HG03280 (cell line): ENCODE measurements around the gene ZNF331.

Experiments
- ATAC-seq: cut with Tn5 transposase; IDR thresholded peaks from one replicate; pipeline ENCODE4 v1.9.1; 2021; ENCODE audit warnings: mild to moderate bottlenecking, moderate library complexity; ENCODE audit not compliant: unreplicated experiment

ZNF331 gene

GRCh38 chr19:53555352-53555751 is 17.4 kb downstream of the ZNF331 start:
- no peak for ATAC-seq

DNA sequence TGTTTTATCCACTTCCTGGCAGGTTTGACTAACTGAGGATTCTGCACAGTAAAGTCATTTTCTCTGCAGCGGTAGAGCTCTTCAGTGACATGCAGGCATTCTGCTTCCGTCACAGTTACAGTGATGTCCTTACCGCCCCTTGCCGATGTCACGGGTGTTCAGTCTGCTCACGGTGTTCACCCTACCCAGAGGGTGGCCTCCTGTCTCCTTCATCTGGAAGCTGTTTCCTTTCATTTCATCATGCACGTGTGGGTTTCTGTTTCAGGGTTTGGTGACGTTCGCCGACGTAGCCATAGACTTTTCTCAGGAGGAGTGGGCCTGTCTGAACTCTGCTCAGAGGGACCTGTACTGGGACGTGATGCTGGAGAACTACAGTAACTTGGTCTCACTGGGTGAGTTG is 33.4 kb downstream of the ZNF331 start:
- ATAC-seq: no peak

DNA sequence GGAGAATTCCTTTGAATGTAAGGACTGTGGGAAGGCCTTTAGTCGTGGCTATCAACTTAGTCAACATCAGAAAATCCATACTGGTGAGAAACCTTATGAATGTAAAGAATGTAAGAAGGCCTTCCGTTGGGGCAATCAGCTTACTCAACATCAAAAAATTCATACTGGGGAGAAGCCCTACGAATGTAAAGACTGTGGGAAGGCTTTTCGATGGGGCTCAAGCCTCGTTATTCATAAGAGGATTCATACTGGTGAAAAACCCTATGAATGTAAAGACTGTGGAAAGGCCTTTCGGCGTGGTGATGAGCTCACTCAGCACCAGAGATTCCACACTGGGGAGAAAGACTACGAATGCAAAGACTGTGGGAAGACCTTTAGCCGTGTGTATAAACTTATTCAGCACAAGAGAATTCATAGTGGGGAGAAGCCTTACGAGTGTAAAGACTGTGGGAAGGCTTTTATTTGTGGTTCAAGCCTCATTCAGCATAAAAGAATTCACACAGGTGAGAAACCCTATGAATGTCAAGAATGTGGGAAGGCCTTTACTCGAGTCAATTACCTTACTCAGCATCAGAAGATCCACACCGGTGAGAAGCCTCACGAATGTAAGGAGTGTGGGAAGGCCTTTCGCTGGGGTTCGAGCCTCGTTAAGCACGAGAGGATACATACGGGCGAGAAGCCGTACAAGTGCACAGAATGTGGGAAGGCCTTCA is 39.2 kb downstream of the ZNF331 start:
- ATAC-seq: no peak

- ATAC-seq: no peak
Observed at GRCh38 chr19:53577968-53578367, 40.0 kb downstream of the ZNF331 start.

GRCh38 chr19:53579518-53579917 is 41.6 kb downstream of the ZNF331 start:
- no peak for ATAC-seq

GRCh38 chr19:53580871-53581835 is 43.2 kb downstream of the ZNF331 start:
- no peak for ATAC-seq

DNA sequence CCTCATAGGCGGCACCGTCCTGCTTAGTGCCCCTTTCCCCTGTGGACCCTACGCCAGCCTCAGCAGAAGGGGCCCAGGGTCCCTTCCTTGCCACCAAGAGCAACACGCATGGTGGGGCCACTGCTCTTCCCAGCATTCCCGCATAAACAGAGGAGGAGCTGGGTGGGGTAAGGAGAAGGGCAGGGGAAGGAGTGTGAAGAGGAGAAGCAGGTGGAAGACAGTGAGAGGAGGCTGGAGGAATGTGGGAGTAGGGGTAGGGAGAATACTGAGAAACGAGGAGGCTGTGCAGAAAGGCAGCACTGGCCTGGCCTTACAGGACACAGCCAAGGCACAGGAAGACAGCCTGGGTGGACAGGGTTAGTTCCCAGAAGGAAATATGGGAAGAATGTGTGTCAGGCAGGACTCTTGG is 43.9 kb downstream of the ZNF331 start:
- ATAC-seq: no peak

DNA sequence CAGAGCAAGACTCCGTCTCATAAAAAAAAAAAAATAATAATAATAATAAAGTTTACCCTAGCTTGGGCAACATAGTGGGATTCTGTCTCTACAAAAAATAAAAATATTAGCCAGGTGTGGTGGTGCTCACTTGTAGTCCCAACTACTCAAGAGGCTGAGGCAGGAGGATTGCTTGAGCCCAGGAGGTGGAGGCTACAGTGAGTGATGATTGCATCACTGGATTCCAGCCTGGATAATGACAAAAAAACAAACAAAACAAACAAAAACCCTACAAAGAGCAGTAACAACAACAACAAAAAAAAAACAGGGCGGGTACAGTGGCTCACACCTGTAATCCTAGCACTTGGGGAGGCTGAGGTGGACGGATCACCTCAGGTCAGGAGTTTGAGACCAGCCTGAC is 45.2 kb downstream of the ZNF331 start:
- no peak for ATAC-seq

DNA sequence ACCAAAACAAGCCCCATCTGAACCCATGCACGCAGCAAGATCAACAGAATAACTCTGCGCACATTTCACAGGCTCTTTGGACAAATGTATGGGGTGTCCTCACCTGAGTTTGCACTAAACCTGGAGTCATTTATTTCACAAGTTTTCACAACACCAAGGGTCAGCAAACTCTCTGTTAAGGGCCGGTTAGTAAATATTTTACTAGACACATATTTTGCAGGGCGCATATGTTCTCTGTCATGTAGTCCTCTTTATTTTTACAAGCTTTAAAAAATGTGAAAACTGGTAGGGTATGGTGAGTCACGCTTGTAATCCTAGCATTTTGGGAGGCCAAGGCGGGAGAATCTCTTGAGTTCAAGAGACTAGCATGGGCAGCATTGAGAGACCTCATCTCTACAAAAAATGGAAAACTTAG is 48.3 kb downstream of the ZNF331 start:
- no peak for ATAC-seq

GRCh38 chr19:53594811-53595509 is 57.0 kb downstream of the ZNF331 start:
- ATAC-seq: no peak

DNA sequence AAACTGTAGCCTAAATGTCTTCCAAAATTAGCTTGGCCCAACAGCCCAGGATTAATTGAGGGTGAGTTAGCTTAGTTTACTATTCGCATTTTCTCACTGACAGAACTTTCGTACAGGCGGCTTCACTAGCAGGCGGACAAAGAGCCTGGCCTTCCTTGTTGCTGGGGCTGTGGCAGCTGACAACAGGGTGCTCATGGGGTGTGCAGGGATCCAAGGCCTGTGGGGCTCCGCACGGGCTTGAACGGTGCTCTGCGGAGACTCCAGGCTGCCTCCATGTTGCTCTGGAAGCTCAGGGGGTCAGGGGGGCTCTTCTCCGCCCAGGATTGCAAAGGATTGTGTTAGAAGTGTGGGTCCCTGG is 57.5 kb downstream of the ZNF331 start:
- ATAC-seq: no peak

DNA sequence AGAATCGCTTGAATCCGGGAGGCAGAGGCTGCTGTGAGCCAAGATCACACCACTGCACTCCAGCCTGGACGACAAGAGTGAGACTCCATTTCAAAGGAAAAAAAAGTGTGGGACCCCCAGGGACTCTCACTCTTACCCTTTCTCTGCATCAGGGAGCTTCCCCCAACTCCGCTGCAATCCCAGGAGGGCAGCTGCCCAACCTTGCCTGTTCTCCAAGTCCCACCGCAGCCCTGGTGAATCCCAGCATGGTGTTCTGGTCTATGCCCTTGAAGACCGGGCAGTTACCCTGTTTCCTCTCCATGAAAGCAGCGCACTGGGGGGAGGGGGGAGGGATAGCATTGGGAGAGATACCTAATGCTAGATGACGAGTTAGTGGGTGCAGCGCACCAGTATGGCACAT is 58.1 kb downstream of the ZNF331 start:
- ATAC-seq: no peak

GRCh38 chr19:53597023-53597422 is 59.1 kb downstream of the ZNF331 start:
- ATAC-seq: no peak

- no peak for ATAC-seq
Observed at GRCh38 chr19:53598361-53598760, 60.4 kb downstream of the ZNF331 start.

DNA sequence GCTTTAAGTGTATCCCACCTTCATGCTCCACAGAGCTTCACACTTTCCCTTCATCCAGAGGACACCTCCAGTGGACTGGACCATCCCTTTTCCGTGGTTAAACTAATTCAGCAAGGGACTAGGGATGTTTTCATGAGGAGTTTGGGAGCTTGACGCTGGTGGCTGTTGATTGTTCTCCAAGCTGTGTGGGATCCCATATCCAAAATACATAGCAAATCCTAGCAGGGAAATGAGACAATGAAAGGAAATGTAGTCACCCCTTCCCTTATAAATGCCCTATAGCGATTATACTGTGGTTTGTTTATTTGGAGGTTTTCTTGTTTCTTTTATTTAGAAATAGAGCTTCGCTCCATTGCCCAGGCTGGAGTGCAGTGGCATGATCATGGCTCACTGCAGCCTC is 62.3 kb downstream of the ZNF331 start:
- ATAC-seq: no peak

DNA sequence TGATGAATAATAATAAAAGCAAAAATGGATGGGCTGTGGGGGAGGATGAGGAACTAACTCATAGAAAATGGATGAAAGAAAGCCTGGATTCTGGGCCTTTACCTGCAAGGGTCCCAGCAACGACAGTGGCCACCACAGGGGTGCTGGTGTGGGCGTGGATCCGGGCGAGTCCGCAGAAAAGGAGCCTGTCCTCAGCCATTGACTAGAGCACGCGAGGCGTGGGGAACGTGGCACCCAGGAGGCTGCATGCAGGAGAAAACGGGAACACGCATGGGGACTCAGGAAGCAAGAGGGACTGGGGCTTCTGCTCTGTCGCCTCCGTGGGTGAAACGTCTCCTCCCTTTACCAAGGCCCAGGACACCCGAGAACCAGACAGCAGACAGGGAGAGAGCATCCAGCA is 68.1 kb downstream of the ZNF331 start:
- no peak for ATAC-seq

GRCh38 chr19:53608381-53608780 is 70.4 kb downstream of the ZNF331 start:
- no peak for ATAC-seq

DNA sequence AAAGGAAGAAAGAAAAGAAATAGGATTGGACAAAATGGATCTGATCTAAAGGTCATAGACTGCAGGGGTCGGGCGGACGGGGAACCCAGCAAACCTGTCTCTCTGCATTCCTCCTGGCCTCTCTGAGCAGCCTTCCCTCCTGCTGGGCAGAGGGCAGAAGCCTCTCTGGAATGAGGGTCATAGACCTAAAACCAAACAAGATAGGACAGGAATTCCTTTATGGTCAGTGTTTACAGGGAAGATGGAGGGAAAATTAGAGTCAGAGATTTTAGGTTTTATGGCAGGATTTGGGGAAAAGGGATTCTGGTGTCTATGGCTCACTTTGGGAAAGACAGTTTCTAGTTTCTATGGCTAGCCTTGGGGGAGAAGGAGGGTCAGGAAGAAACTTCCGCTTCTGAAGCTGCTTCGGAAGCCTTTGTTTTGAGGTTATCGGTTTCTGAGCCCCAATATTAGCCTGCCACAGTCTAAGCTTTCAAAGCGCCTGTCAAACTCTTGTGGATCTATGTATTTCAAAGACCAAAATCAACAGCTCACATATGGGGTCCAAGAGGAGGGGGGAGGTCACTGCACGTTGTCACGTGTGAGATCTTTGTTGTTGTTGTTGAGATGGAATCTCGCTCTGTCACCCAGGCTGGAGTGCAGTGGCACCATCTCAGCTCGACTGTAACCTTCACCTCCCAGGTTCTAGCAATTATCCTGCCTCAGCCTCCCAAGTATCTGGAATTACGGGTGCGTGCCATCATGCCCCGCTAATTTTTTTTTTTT is 75.0 kb downstream of the ZNF331 start:
- ATAC-seq: no peak

- no peak for ATAC-seq
Observed at GRCh38 chr19:53621885-53622740, 84.2 kb downstream of the ZNF331 start.
